Suprapubic skin (tissue), 4 donors: Measurements from ENCODE around the gene ZNRF4. TPM values are rescaled to one million over a fixed set of nuclear protein-coding genes. Genes with fewer than 3 reads are reported as not detected.

Experiments used
- DNase-seq, 2 donors: peaks; one replicate each; pipeline ENCODE4 v3.0.0-alpha.2; 2019; ENCODE audit warnings: low spot score in 2 of 2
- H3K27ac ChIP-seq: fragments of 200-600 bp; sonication (generic); one replicate; pipeline ENCODE4 v1.5.1; 2019
- H3K27me3 ChIP-seq: fragments of 200-600 bp; sonication (generic); one replicate; pipeline ENCODE4 v1.5.1; 2019
- H3K36me3 ChIP-seq: fragments of 200-600 bp; sonication (generic); one replicate; pipeline ENCODE4 v1.5.1; 2019
- H3K4me1 ChIP-seq: fragments of 200-600 bp; sonication (generic); one replicate; pipeline ENCODE4 v1.5.1; 2019
- H3K4me3 ChIP-seq: fragments of 200-600 bp; sonication (generic); one replicate; pipeline ENCODE4 v1.5.1; 2019; ENCODE audit warnings: mild to moderate bottlenecking
- H3K9me3 ChIP-seq: fragments of 200-600 bp; sonication (generic); one replicate; pipeline ENCODE4 v1.5.1; 2019
- EP300 ChIP-seq: sonication (generic); formaldehyde crosslinking; IDR thresholded peaks from one replicate; pipeline ENCODE4 v1.6.1; 2017; ENCODE audit warnings: antibody characterized with exemption
- POLR2A ChIP-seq, 2 donors: fragments of 450-650 bp; IDR thresholded peaks; one replicate each; pipeline ENCODE4 v1.6.1; 2017; ENCODE audit warnings: antibody characterized with exemption in 2 of 2, mild to moderate bottlenecking in 2 of 2, moderate library complexity in 2 of 2
- POLR2AphosphoS5 ChIP-seq, 3 donors: sonication (generic); formaldehyde crosslinking; IDR thresholded peaks; one replicate each; pipeline ENCODE4 v1.6.1; 2017; ENCODE audit warnings: antibody characterized with exemption in 3 of 3
- WGBS: methylation state at CpG from one replicate; pipeline ENCODE4 v1.1.5; 2018; 5-methylcytosine and 5-hydroxymethylcytosine counted together
- total RNA-seq, 4 donors: library from RNA; depleted of rRNA; stranded (reverse); fragments of >200 nt; gene quantifications; one replicate each; pipeline ENCODE4 v1.1.0, GENCODE V29; 2016
- TF ChIP-seq, protein P1 (sequence below), 2 donors: fragments of 200-600 bp in 1 of 2; fragments of 450-650 bp in 1 of 2; sonication (generic) in 1 of 2; IDR thresholded peaks; one replicate each; pipeline ENCODE4 v1.5.1; 2016 to 2019; ENCODE audit warnings: antibody characterized with exemption in 2 of 2, mild to moderate bottlenecking in 1 of 2, moderate library complexity in 1 of 2

Gene ZNRF4
- total RNA-seq, 4 donors from 2014 or later = not detected

DNA sequence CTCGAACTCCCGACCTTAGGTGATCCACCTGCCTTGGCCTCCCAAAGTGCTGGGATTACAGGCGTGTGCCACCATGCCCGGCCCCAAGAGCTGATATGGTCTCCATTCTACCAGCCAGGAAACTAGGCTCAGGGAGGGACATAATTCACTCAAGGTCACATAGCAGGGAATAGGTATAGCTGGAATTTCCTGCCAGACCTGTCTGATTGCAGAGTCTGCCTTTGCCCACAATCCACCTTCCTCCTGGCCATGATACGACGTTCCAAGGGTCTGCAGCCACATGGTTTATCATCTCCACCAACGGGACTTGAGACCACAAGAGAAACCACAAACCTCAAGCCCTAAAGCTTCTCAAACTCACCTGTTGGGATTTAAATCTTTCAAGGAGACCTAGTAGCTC is 32.0 kb downstream of the ZNRF4 start:
- no peak for TF ChIP-seq EP300
- no peaks in the 10 kb centered on the region for H3K36me3 ChIP-seq
- no peak overlapping the region for H3K4me3 ChIP-seq
- no peaks in the 10 kb centered on the region for H3K4me1 ChIP-seq
- H3K27me3 ChIP-seq = peaks cover 39% of the 10 kb centered on the region
- no peak overlapping the region for H3K27ac ChIP-seq
- H3K9me3 ChIP-seq = no peaks in the 10 kb centered on the region
- 52% methylated on average over 7 of the region's 7 CpGs for WGBS
- no peak for DNase-seq

DNA sequence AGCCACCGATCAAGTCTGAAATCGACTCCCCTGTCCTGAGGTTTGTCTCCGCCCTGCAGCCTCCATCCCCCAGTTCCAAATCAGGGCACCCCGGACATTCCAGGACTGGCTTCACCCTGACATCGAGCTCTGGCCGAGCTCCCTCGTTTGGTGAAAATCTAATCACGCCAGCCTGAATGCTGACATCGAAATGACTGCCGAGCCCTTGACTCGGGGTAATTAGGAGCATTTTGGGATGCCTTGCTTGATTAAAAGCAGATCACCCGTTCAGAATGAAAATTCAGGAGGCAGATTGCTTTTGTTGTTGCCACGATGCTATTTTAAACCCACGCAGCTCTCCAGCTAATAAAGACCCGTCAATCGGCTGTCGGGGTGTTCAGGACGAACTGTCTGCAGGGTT is 34.3 kb downstream of the ZNRF4 start:
- H3K4me1 ChIP-seq = no peaks in the 10 kb centered on the region
- no peak overlapping the region for H3K27ac ChIP-seq
- 37% methylated on average over 11 of the region's 18 CpGs for WGBS
- no peak for DNase-seq
- no peak overlapping the region for H3K4me3 ChIP-seq
- H3K36me3 ChIP-seq = no peaks in the 10 kb centered on the region
- TF ChIP-seq, protein P1, sequence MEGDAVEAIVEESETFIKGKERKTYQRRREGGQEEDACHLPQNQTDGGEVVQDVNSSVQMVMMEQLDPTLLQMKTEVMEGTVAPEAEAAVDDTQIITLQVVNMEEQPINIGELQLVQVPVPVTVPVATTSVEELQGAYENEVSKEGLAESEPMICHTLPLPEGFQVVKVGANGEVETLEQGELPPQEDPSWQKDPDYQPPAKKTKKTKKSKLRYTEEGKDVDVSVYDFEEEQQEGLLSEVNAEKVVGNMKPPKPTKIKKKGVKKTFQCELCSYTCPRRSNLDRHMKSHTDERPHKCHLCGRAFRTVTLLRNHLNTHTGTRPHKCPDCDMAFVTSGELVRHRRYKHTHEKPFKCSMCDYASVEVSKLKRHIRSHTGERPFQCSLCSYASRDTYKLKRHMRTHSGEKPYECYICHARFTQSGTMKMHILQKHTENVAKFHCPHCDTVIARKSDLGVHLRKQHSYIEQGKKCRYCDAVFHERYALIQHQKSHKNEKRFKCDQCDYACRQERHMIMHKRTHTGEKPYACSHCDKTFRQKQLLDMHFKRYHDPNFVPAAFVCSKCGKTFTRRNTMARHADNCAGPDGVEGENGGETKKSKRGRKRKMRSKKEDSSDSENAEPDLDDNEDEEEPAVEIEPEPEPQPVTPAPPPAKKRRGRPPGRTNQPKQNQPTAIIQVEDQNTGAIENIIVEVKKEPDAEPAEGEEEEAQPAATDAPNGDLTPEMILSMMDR (IDR thresholded peaks at IDR 0.05) = no peak
- TF ChIP-seq POLR2A (IDR thresholded peaks at IDR 0.05) (no peak), EP300 (no peak), POLR2AphosphoS5 (IDR thresholded peaks at IDR 0.05) (no peak)
- no peaks in the 10 kb centered on the region for H3K9me3 ChIP-seq
- H3K27me3 ChIP-seq = peaks cover 49% of the 10 kb centered on the region

DNA sequence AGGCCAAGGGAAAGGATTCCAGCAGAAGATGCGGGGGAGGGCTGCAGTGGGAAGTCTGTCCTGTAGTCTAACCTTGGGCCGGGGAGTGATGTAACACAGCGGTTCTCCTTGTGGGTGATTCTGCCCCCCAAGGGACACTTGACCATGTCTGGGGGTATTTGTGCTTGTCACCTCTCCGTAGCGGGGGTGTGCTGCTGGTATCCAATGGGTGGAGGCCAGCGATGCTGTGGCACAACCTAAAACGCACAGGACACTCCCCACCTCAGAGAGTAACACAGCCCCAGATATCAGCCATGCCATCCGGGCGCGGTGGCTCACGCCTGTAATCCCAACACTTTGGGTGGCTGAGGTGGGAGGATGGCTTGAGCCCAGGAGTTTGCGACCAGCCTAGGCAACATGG is 36.3 kb downstream of the ZNRF4 start:
- 90% methylated on average over 2 of the region's 12 CpGs for WGBS
- no peaks in the 10 kb centered on the region for H3K36me3 ChIP-seq
- no peaks in the 10 kb centered on the region for H3K4me1 ChIP-seq
- H3K9me3 ChIP-seq = no peaks in the 10 kb centered on the region
- DNase-seq = no peak
- H3K27ac ChIP-seq = no peak overlapping the region
- no peak overlapping the region for H3K4me3 ChIP-seq
- H3K27me3 ChIP-seq = peaks cover 67% of the 10 kb centered on the region
- TF ChIP-seq POLR2AphosphoS5 (IDR thresholded peaks at IDR 0.05) (no peak), EP300 (no peak), POLR2A (IDR thresholded peaks at IDR 0.05) (no peak)
- TF ChIP-seq, protein P1 (IDR thresholded peaks at IDR 0.05) = no peak

DNA sequence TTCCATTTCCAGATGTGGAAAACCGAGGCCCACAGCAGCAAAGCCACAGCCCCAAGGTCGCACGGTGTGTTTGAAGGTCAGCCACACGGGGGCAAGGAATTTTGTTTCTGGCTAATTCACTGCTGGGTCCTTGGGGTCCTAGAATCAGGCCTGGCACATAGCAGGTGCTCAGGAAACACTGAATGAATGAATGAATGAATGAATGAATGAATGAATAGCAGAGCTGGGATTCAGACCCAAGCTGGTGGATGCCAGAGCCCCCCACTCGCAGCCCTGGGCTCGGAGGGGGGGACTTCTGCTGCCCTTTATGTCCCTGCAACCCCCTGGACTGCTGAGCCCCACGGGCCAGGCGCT is 37.0 kb downstream of the ZNRF4 start:
- no peak overlapping the region for H3K4me3 ChIP-seq
- no peak overlapping the region for H3K27ac ChIP-seq
- WGBS = 84% methylated on average over 6 of the region's 8 CpGs
- H3K9me3 ChIP-seq = no peaks in the 10 kb centered on the region
- peaks cover 71% of the 10 kb centered on the region for H3K27me3 ChIP-seq
- H3K4me1 ChIP-seq = no peaks in the 10 kb centered on the region
- no peaks in the 10 kb centered on the region for H3K36me3 ChIP-seq
- TF ChIP-seq POLR2A (IDR thresholded peaks at IDR 0.05) (no peak), POLR2AphosphoS5 (IDR thresholded peaks at IDR 0.05) (no peak), EP300 (no peak)
- TF ChIP-seq, protein P1 (IDR thresholded peaks at IDR 0.05) = no peak
- no peak for DNase-seq

DNA sequence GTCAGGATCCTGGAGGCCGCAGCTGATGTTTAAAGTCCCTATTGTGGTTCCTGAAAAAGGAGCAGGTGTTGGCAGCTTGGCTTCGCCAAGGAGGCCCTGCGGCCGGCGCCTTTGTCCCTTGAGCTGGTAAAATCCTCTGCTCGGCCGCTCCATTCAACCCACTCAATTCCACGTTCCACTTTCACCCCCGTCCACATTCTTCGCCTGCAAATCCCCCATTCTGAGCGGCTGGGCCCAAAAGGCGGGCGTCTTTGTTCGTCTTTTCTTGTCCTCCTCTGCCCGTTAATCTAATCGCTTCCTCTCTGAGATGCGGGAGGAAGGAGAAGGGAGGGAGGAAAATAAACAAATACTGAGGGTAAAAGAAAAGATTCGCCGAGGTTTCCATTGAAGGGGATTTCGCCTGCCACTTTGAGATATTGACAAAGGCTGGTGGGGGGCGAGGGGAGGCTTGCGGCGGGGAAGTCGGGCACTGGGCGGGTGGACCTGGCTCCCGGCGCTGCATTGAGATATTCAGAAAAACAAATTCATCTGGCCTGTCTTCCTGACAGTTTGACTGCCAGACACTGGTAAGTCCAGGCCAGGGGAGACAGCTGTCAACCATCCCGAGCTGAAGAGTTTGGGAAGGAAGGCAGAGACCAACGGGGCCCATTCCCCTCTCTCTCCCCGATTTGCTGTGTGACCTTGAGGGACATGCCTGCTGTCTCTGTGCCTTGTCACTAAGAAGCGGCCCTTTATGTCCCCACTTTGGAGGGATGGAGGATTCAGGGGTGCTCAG is 37.6 kb downstream of the ZNRF4 start:
- Histone ChIP-seq H3K36me3 (no peaks in the 10 kb centered on the region), H3K27ac (no peak overlapping the region), H3K4me1 (no peaks in the 10 kb centered on the region), H3K9me3 (no peaks in the 10 kb centered on the region), H3K4me3 (no peak overlapping the region), H3K27me3 (peaks cover 77% of the 10 kb centered on the region)
- no peak for TF ChIP-seq POLR2AphosphoS5 (IDR thresholded peaks at IDR 0.05)
- no peak for TF ChIP-seq POLR2A (IDR thresholded peaks at IDR 0.05)
- TF ChIP-seq, protein P1 (IDR thresholded peaks at IDR 0.05) = no peak
- TF ChIP-seq EP300 = no peak
- WGBS = 50% methylated on average over 30 of the region's 31 CpGs
- no peak for DNase-seq

DNA sequence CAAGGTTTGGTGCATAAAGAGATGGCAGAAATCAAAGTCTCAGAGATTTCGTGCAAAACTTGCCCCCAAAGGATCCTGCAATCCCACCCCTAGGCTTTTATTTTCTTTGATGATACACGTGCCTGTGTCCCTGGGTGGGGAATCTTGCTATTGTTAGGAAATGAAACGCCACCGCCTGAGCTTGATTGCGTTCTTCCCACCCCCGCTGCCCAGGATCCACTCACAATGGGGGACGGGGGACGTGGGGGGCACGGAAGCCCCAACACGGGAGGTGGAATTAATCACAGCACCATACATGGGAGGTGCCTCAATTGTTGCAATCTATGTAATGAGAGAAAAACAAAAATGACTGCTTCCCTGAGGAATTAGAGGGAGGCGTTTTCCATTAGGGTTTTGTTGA is 39.6 kb downstream of the ZNRF4 start:
- no peak overlapping the region for H3K4me3 ChIP-seq
- no peaks in the 10 kb centered on the region for H3K9me3 ChIP-seq
- DNase-seq = no peak
- TF ChIP-seq, protein P1 (IDR thresholded peaks at IDR 0.05) = no peak
- TF ChIP-seq POLR2AphosphoS5 (IDR thresholded peaks at IDR 0.05) (no peak), POLR2A (IDR thresholded peaks at IDR 0.05) (no peak), EP300 (no peak)
- H3K27me3 ChIP-seq = peaks cover 77% of the 10 kb centered on the region
- 27% methylated on average over 11 of the region's 11 CpGs for WGBS
- H3K36me3 ChIP-seq = no peaks in the 10 kb centered on the region
- H3K27ac ChIP-seq = no peak overlapping the region
- no peaks in the 10 kb centered on the region for H3K4me1 ChIP-seq
